ENCODE data around the gene FBLN1. TPM values are rescaled to one million over a fixed set of nuclear protein-coding genes. Genes with fewer than 3 reads are reported as not detected.

FBLN1 gene
- total RNA-seq, 5 donors from 2014 or later (not counting 1 experiment from before 2014, with no cell fraction given): 0.96 to 1.5 (median 1.0) TPM; not detected in 2

DNA sequence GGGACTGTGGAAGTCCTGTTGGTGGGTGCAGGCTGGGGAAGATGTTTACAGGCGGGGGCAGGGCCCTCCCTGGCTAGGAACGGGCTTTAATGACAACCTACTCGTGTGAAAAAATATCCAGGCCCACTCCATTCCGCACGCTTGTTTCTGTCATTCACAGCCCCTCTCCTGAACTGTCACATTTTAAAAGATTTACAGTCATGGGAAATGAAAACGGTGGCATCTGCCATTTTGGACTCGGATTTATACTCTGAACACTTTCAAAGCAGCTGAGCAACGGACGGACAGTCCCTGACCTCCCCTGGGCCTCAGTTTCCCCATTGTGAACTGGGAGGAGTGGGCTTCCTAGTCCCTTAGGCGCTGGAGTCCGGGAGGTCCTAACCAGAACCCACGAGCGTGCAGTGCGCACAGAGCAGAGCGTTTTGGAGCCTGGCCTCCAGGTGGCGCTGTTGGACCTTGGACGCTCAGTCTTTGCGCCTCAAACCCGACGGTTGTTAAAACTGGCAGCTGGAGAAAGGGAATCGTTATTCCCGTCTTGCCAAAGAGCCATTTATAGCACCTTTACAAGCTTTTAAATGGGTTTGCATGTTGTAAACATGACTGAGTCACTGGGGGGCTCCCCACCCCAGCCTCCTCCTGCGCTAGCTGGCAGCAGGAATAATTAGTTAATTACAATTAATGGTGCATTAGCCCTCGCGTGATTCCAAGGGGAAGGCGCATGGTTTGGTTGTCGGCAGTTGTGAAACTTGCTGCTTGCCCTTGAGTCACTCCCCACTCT lies 75.3 kb downstream of the FBLN1 start:
- no peak overlapping the region for H3K27ac ChIP-seq (ENCODE audit: low read length)
- H3K4me1 Mint-ChIP-seq: peaks cover 0 to 8% (median 7%) of the 10 kb centered on the region in 3 donors
- no peak overlapping the region for H3K27ac Mint-ChIP-seq
- no peak overlapping the region for H3K4me3 ChIP-seq (ENCODE audit: control insufficient read depth in 1 of 2, extremely low read depth in 1 of 2, low read length in 1 of 2)
- peaks cover 0 to 8% of the 10 kb centered on the region in 2 experiments for H3K4me1 ChIP-seq (ENCODE audit: control insufficient read depth in 1 of 2, extremely low read depth in 1 of 2, insufficient read depth in 2 of 2, low read length in 2 of 2)
- no peaks in the 10 kb centered on the region for H3K36me3 ChIP-seq (ENCODE audit: control insufficient read depth in 2 of 2, extremely low read depth in 1 of 2, insufficient read depth in 1 of 2, low read length in 1 of 2)
- peaks cover 11 to 16% of the 10 kb centered on the region in 2 donors for H3K27me3 Mint-ChIP-seq
- 24% methylated on average over 20 of the region's 27 CpGs for WGBS (ENCODE audit: insufficient coverage)
- H3K27me3 ChIP-seq (replicated peaks in 1 of 2; ENCODE audit: control insufficient read depth in 2 of 2, extremely low read depth in 1 of 2, insufficient read depth in 2 of 2, low read length in 1 of 2): peaks cover 0 to 36% of the 10 kb centered on the region in 2 experiments
- H3K9me3 Mint-ChIP-seq: no peaks in the 10 kb centered on the region
- POLR2A ChIA-PET: no interaction called here
- DNase-seq (peak; percentile 21 to 83 (median 63)), ATAC-seq (replicated peaks in 1 of 4) (peak; percentile 56 to 75 (median 68))
- no peaks in the 10 kb centered on the region for H3K36me3 Mint-ChIP-seq
- no peaks in the 10 kb centered on the region for H3K9me3 ChIP-seq
- no peak overlapping the region for H3K4me3 Mint-ChIP-seq
- CTCF ChIA-PET: interaction anchor here in 1 of 2 donors (1.2 kb wide), 1 partner anchor 103 kb away, joined by 3 read pairs; no protein-coding TSS in a partner anchor

DNA sequence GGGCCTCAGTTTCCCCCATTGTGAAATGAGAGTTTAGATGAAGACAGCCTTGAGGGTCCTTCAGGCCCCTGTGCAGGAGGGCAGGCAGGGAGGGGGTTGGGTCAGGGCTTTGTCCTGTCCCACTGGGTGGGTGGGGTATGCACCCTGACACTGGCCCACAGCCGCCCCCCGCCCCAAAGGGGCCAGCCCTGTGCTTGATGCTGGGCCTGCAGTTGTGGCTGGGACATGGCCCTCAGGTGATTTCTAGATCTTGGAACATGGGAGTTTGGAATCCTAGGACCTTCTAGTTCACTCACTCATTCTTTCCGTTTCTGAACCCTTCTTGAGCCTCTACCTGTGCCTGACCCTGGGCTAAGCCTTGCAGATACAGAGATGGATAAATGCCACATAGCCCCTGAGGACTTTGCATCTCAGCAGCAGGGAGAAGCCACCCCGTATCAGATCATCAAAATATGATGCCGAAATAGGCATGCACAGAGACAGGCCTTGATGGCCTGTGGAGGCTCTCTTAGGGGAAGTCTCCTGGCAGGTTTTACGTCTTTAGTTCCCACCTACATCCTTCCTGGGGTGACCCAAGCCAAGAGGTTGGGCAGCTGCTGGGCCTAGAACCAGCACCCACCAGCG lies 76.0 kb downstream of the FBLN1 start:
- H3K9me3 ChIP-seq: no peaks in the 10 kb centered on the region
- no peak for ATAC-seq (replicated peaks in 1 of 4)
- H3K27ac ChIP-seq (ENCODE audit: low read length): no peak overlapping the region
- Mint-ChIP-seq H3K27ac (no peak overlapping the region), H3K4me3 (no peak overlapping the region), H3K36me3 (no peaks in the 10 kb centered on the region), H3K27me3 (peaks cover 11 to 16% of the 10 kb centered on the region in 2 donors), H3K9me3 (peaks cover 0 to 4% (median 0%) of the 10 kb centered on the region in 3 donors), H3K4me1 (peaks cover 4 to 14% (median 12%) of the 10 kb centered on the region in 3 donors)
- POLR2A ChIA-PET: no interaction called here
- H3K36me3 ChIP-seq (ENCODE audit: control insufficient read depth in 2 of 2, extremely low read depth in 1 of 2, insufficient read depth in 1 of 2, low read length in 1 of 2): no peaks in the 10 kb centered on the region
- H3K4me3 ChIP-seq (ENCODE audit: control insufficient read depth in 1 of 2, extremely low read depth in 1 of 2, low read length in 1 of 2): no peak overlapping the region
- DNase-seq: no peak
- peaks cover 0 to 36% of the 10 kb centered on the region in 2 experiments for H3K27me3 ChIP-seq (replicated peaks in 1 of 2; ENCODE audit: control insufficient read depth in 2 of 2, extremely low read depth in 1 of 2, insufficient read depth in 2 of 2, low read length in 1 of 2)
- H3K4me1 ChIP-seq (ENCODE audit: control insufficient read depth in 1 of 2, extremely low read depth in 1 of 2, insufficient read depth in 2 of 2, low read length in 2 of 2): peaks cover 0 to 15% of the 10 kb centered on the region in 2 experiments
- WGBS (ENCODE audit: insufficient coverage): 100% methylated on average over 2 of the region's 7 CpGs
- CTCF ChIA-PET: no interaction called here

DNA sequence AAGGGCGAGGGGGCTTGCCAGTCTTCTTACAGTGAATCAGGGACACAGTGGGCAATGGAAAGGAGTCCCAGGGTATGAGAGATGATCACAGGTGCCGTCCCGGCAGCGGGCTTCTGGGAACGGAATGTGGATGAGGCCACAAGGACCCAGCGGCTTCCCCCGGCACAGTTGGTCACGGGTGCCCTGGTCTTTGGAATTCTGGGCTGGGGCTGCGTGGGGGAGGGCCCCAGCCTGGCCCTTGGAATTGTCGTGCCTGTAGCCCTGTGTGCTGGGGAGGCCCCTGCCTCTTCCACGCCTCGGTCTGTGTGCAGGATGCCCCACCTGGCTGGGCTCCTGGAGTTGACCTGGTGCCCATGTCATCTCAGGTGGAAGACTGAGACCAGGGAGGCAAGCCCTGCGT lies 76.6 kb downstream of the FBLN1 start:
- Mint-ChIP-seq H3K9me3 (peaks cover 0 to 5% (median 0%) of the 10 kb centered on the region in 3 donors), H3K27me3 (peaks cover 11 to 16% of the 10 kb centered on the region in 2 donors), H3K4me1 (peaks cover 6 to 15% (median 15%) of the 10 kb centered on the region in 3 donors), H3K4me3 (no peak overlapping the region), H3K27ac (no peak overlapping the region), H3K36me3 (no peaks in the 10 kb centered on the region)
- Histone ChIP-seq H3K4me1 (ENCODE audit: control insufficient read depth in 1 of 2, extremely low read depth in 1 of 2, insufficient read depth in 2 of 2, low read length in 2 of 2) (peaks cover 0 to 20% of the 10 kb centered on the region in 2 experiments), H3K27ac (ENCODE audit: low read length) (no peak overlapping the region), H3K27me3 (replicated peaks in 1 of 2; ENCODE audit: control insufficient read depth in 2 of 2, extremely low read depth in 1 of 2, insufficient read depth in 2 of 2, low read length in 1 of 2) (peaks cover 0 to 36% of the 10 kb centered on the region in 2 experiments), H3K9me3 (no peaks in the 10 kb centered on the region), H3K4me3 (ENCODE audit: control insufficient read depth in 1 of 2, extremely low read depth in 1 of 2, low read length in 1 of 2) (no peak overlapping the region), H3K36me3 (ENCODE audit: control insufficient read depth in 2 of 2, extremely low read depth in 1 of 2, insufficient read depth in 1 of 2, low read length in 1 of 2) (no peaks in the 10 kb centered on the region)
- no peak for DNase-seq
- ChIA-PET CTCF (no interaction called here), POLR2A (no interaction called here)
- WGBS (ENCODE audit: insufficient coverage): 92% methylated on average over 12 of the region's 13 CpGs
- ATAC-seq (replicated peaks in 1 of 4): no peak

DNA sequence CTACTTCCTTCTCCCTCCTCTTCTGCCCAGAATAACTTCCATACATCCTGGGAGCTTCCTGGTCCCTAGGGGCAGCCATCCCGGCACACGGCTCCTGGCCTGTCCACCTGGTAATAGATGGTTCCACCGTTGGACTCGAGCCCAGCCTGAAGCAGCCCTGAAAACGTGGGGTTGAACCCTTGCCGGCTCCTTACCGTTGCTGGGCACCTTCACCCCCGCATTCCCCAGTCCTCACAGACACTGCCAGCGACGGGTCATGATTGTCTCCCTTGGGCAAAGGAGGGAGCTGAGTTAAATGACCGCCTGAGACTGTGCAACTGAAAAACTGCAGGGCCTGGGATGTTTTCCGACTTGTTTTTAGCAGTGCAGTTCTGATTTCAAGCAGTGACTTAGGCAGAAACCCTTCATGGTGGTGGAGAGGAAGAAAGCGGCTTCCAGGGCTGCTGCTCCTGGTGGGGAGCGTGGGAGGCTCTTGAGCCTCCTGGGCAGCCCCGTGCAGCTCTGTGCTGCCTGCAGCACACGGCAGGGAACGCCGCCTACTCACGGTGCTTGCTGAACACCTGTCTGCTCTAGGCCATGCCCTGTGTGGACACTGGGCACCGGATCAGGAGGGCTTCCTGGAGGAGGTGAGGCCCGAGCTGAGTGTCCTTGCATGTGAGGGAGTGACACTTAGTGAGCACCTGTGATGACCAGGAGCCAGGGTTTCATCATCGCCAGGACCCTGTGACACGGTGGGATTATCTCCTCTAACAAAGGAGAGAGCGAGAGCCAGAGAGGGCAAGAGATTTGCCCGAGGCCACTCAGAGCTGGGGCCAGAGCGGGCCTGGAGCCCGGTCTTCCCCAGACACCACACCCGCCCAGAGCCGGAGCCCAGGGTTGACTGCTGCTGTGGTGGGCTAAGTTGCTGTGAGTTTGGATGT lies 77.4 kb downstream of the FBLN1 start:
- Histone ChIP-seq H3K36me3 (ENCODE audit: control insufficient read depth in 2 of 2, extremely low read depth in 1 of 2, insufficient read depth in 1 of 2, low read length in 1 of 2) (no peaks in the 10 kb centered on the region), H3K4me3 (ENCODE audit: control insufficient read depth in 1 of 2, extremely low read depth in 1 of 2, low read length in 1 of 2) (no peak overlapping the region), H3K27me3 (replicated peaks in 1 of 2; ENCODE audit: control insufficient read depth in 2 of 2, extremely low read depth in 1 of 2, insufficient read depth in 2 of 2, low read length in 1 of 2) (peaks cover 0 to 36% of the 10 kb centered on the region in 2 experiments), H3K4me1 (ENCODE audit: control insufficient read depth in 1 of 2, extremely low read depth in 1 of 2, insufficient read depth in 2 of 2, low read length in 2 of 2) (peaks cover 0 to 20% of the 10 kb centered on the region in 2 experiments), H3K27ac (ENCODE audit: low read length) (no peak overlapping the region), H3K9me3 (no peaks in the 10 kb centered on the region)
- 85% methylated on average over 25 of the region's 29 CpGs for WGBS (ENCODE audit: insufficient coverage)
- Mint-ChIP-seq H3K4me1 (peaks cover 6 to 15% (median 15%) of the 10 kb centered on the region in 3 donors), H3K27me3 (peaks cover 11 to 16% of the 10 kb centered on the region in 2 donors), H3K9me3 (peaks cover 0 to 5% (median 0%) of the 10 kb centered on the region in 3 donors), H3K27ac (no peak overlapping the region), H3K4me3 (no peak overlapping the region), H3K36me3 (no peaks in the 10 kb centered on the region)
- CTCF ChIA-PET: interaction anchor here in 1 of 2 donors (0.6 kb wide), 1 partner anchor 456 kb away, joined by 3 read pairs; no protein-coding TSS in a partner anchor
- ATAC-seq (replicated peaks in 1 of 4) (no peak), DNase-seq (no peak)
- POLR2A ChIA-PET: no interaction called here

DNA sequence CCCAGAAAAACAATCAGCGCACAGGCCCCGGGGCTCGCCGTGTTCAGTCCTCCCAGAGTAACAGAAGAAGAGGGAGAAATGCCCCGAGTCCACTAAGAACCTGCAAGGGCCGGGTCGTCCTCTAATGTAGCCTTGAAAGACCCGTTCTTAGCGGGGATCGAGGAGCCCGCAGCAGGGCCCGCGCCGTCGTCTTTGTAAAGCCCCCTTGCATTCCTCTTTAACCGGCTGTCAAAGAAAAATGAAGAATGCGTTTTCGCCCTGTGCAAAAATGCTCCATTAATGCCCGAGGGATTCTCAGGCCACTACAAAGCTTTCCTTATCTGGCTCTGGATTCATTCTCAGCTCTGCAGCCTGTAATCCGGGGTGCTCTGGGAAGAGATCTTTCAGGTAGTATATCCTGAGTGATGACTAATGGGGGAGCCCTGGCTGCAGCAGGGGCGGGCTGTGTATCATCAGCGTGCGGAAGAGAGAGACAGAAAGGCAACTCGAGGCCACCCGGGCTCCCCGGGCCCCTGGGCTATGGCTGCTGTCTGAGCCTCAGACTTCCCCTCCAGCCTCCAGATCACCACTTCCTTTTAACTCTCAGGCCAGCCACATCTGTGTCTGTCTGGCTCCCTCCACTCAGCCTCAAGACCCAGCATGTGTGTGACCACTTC lies 78.2 kb downstream of the FBLN1 start:
- ChIA-PET CTCF (no interaction called here), POLR2A (no interaction called here)
- no peaks in the 10 kb centered on the region for H3K36me3 ChIP-seq (ENCODE audit: control insufficient read depth in 2 of 2, extremely low read depth in 1 of 2, insufficient read depth in 1 of 2, low read length in 1 of 2)
- peaks cover 0 to 31% of the 10 kb centered on the region in 2 experiments for H3K27me3 ChIP-seq (replicated peaks in 1 of 2; ENCODE audit: control insufficient read depth in 2 of 2, extremely low read depth in 1 of 2, insufficient read depth in 2 of 2, low read length in 1 of 2)
- H3K27ac Mint-ChIP-seq: no peak overlapping the region
- H3K36me3 Mint-ChIP-seq: no peaks in the 10 kb centered on the region
- H3K27ac ChIP-seq (ENCODE audit: low read length): no peak overlapping the region
- WGBS (ENCODE audit: insufficient coverage): 76% methylated on average over 21 of the region's 26 CpGs
- H3K4me3 ChIP-seq (ENCODE audit: control insufficient read depth in 1 of 2, extremely low read depth in 1 of 2, low read length in 1 of 2): no peak overlapping the region
- H3K4me1 ChIP-seq (ENCODE audit: control insufficient read depth in 1 of 2, extremely low read depth in 1 of 2, insufficient read depth in 2 of 2, low read length in 2 of 2): peaks cover 0 to 20% of the 10 kb centered on the region in 2 experiments
- DNase-seq: no peak
- H3K27me3 Mint-ChIP-seq: peaks cover 11 to 16% of the 10 kb centered on the region in 2 donors
- H3K4me1 Mint-ChIP-seq: peaks cover 6 to 15% (median 15%) of the 10 kb centered on the region in 3 donors
- no peak overlapping the region for H3K4me3 Mint-ChIP-seq
- no peak for ATAC-seq (replicated peaks in 1 of 4)
- no peaks in the 10 kb centered on the region for H3K9me3 ChIP-seq
- peaks cover 0 to 5% (median 0%) of the 10 kb centered on the region in 3 donors for H3K9me3 Mint-ChIP-seq

All from T-cell (primary cell).